ENCODE results near the gene NAV1.
"Not testable (repeated sequence)": the region's sequence is repeated elsewhere in the genome, so short reads cannot be mapped to it uniquely, and the experiment has no call there.

The NAV1 gene

DNA sequence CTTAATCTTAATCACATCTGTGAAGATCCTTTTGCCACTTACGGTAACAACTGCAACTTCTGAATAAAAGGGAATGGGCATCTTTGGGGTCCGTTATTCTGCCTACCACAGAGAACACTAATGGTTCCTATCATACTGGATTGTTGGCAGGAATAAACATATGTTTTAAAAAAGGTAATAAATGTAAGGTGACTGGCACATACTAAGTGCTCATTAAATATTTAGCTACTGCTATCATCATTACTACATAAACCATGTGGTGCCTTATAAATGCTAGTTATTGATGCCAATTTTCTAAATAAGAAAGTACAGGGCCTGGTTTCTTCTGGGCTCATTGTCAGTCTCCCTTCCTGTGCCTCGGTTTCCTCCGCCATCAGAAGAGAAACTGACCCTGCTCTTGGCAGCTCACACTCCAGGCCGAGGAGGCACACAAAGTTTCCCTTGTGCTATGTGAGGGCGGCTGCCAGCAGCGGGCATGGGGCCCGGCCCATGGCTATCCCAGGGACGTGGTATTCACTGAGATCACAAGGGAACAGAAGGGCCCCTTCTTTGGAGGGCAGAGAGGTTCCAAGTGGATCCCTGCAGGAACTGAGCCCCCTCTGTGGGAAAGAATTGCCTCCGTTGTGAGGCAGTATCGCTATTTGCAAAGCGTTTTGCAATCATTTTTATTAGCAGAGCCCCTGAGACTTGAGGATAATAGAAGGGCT lies 26.2 kb downstream of the NAV1 start:
- no peak for DNase-seq (ENCODE audit: low read depth)

DNA sequence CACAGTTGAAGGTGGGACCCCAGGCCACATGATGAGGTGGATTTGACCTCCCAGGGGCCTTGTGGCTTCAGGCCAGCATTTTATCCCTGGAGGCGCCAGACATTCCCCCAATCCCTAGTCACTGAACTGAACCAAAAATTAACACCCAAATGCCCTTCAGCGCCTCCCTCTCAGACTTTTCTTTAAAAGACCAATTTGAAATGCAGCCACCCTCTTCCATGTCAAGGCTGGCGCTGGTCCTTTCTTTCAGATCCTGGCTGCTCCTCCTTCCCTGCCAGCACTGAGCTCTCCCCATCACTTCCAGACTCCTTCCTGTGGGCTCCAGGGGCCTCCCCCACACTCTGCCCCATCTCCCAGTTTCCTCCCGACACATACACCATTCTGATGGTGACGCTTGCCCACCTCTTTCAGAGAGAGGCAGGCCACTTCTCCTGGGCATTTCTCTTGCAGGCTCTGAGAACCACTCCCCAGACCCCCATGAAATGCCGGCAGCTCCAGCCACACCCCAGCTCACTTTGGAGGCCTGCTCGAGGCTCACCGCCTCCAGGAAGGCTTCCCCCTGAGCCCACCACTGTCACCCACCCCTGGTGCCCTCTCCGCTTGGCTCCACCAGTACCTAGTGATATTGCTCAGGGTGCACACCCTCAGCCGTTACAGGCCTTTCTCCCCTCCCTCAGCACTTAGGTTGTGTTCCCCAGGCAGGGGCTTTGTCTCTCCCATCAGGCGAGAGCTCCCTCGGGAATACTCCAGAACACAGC lies 27.0 kb downstream of the NAV1 start:
- DNase-seq (ENCODE audit: low read depth), result no peak

DNA sequence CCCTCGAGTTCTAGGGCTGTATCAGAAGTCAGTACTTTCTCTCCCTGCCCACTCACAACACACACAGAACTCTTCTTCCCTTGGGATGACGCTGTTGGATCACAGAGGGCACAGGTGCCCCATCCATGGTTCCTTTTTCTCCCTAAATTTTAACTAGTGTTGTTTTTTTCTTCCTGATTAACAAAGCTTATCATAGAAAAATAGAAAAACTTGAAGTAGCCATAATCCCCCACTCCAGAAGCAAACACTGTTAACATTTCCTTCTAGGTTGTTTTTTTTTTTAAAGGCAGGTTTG lies 27.5 kb downstream of the NAV1 start:
- no peak for DNase-seq (ENCODE audit: low read depth)

DNA sequence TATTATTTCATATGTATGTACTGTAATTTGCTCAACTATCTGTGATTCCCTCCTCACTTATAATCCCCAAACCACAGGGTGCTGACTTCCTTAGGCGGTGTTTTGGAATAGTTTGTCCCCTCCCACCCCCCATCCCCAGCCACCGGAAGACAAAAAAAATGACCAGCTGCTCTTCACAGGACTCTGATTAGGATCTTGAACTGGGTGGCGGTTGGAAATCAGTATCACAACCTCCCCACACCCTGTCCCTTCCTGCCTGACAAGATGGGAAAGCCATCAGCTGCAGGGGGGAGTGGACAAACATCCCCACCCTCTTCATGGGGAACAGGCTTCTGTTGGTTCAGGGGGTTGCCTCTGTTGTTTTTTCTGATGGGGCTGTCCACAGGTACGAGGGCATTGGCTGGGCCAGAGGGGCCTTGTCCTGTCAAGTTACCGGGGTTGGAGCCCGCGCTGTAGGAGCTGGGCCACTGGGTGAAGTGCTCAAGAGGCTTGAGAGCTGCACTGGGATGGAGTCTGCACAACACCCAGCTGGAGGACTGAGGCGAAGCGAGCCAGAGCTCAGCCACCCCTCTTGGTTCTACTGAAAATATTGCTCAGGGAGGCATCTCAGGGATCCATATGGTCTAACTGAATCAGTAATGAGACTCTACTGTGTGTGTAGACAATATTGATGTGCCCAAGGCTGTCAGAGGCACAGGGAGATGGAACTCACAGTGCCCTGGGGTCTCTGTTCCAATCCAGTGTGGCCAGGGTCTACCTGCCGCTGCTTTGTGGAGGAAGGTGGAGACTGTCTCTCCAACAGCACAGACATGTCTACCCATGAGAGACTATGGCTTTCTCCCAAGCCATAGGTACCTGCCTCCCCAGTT lies 28.2 kb downstream of the NAV1 start:
- no peak for DNase-seq (ENCODE audit: low read depth)

DNA sequence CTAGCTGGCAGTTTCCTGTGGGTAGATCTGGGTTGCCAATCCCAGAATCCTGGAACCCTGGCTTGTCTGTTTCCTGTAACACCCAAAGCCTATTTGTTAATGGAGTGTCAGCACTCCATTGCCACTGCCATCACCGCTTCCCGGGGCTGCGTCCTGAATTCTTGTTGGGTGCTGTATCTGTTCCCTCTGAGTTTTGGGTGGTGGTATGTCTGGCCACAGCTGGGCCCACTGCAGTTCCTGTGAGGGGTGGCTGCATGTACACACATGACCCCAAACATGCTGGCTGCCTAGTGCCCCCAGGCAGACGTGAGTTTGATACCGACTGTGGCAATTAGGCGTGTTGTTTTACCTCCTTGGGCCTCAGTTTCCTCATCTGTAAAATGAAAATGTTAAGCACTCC lies 29.3 kb downstream of the NAV1 start:
- no peak for DNase-seq (ENCODE audit: low read depth)

DNA sequence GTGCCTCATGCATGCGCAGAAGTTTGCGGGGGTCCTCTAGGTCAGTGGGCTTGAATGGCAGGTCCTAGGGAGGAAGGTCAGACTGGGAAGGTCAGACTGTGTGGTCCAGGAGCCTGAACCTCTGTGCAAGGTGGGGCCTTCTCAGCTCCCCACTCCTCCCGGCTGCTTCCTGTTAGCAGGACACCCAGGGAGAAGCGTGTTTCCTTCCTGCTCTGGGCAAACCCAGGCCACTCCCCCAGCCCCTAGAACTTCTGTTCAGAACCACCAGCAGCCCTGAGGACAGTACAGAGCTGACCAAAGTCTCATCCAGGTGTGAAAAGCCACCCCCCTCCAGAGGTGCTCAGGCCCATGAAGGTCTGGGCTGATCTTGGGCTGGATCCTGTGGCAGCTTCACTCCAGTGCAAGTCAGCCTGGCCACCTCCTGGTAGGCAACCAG lies 29.9 kb downstream of the NAV1 start:
- DNase-seq (ENCODE audit: low read depth), result no peak

DNA sequence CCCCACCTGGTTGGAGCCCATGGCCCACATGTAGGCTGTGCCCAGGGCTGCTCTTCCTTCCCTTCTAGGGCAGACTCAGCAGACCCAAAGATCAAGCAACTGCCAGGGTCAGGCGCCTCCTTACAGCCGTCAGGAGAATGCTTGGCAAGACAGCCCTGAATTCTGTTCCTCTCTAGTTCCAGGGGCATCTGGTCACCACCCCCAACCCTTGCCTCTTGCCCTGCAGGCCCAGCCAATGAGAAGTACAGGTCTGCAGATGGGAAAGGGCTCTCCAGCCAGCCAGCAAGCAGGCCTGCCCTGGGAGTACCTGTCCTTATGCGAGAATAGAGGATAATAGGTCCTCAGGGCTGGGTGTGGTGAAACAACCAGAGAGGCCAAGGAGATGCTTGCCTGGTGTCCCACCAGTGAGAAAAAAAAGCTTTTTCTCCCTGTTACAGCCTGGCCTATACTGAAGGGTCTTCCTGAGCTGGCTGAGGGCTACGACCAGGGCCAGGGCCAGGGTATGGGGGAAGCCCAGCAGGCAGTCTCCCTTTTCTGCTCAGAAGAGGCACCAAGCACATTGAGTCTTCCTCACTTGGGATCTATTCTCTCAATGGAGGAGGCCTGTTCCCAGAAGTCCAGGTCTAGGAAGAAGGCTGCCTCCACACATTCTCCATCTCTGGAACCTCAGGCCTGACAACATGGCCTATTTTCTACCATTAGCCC lies 31.4 kb downstream of the NAV1 start:
- no peak for DNase-seq (ENCODE audit: low read depth)

DNA sequence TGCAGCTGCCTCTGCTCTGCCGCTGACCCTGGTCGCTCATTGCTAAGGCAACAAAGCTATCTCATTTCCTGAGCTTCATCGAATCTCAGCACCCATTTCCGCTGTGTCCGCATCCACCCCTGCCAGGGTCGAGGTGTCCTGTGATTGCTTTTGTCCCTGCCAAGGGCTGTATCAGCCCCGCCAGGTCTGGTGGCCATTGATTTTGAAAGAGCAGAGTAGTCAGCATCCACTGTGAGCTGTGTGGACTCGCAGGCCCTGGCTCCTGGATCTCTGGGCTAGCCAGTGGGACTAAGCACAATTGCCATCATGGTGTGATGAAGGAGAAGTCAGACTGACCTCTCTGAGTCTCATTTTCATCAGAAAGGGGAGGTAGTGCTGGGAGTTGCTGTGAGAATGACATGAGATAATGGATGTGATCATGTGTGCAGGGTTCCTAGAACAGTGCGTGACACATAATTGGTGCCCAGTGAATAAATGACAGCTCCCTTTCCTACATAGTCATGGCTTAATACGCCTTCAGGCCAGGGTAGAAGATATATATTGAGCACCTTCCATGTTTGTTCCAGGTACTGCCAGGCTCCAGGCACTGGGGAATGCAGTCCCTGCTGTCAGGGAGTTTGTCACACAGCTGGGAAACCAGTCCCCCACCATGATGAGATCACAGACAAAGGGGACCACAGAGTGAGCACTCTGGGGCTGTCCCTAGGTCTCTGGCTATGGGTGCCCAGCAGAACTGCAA lies 32.1 kb downstream of the NAV1 start:
- DNase-seq (ENCODE audit: low read depth), result no peak

DNA sequence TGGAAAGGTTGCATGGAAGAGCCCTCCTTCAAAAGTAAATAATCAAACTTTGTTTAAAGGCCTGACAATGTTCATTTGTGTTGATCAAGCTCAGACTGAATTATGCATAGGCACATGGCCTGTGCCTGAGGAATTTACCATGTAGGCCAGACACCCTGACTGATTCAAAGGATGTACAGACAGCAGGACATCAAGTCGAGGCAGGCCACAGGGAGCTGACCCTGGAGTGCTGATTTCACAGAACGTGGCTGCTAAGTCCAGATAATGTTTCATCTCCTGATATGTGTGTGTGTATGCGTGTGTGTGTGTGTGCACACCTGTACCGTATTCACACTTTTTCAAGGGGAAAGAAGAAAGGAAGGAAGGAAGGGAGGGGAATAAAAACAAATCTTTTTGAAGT lies 34.1 kb downstream of the NAV1 start:
- DNase-seq (ENCODE audit: low read depth), result no peak

DNA sequence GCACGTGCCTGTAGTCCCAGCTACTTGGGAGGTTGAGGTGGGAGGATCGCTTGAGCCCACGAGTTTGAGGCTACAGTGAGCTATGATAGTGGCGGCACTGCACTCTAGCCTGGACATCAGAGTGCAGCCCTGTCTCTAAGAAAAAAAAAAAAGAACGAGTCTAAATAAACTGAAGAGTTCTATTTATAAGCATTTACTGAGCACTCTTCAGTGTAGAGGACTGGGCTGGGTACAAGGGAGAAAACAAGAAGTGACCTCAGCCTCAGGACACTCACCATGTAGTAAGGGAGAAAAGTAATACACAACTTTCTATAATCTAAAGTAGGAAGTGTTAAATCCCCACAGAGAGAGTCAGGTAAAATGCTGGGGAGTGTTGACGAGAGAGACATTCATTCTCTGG lies 35.0 kb downstream of the NAV1 start:
- no peak for DNase-seq (ENCODE audit: low read depth)

DNA sequence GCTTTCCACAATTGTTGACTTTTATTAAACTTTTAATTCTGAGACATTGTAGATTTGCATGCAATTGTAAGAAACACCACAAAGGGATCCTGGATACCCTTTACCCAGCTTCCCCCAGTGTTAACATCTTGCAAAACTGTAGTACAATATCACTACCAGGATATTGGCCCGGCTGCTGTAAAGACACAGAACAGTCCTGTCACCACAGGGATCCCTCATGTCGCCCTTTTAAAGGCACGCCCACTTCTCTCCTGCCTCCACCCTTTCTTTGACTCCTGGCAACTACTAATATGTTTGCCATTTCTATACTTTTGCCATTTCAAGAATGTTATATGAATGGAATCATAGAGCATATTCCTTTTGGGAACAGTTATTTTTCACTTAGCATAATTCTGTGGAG lies 37.0 kb downstream of the NAV1 start:
- no peak for DNase-seq (ENCODE audit: low read depth)

DNA sequence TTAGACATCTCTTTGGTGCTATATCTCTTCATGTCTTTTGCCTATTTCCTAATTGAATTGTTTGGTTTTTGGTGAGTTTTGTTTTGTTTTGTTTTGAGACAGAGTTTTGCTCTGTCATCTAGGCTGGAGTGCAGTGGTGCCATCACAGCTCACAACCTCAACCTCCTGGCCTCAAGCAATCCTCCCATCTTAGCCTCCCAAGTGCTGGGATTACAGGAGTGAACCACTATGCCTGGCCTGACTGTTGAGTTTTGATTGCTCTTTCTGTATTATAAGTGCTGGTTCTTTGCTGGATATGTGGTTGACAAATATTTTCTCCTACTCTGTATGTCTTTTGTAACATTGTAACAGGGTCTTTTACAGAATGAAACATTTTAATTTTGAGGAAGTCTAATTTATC lies 38.0 kb downstream of the NAV1 start:
- DNase-seq (ENCODE audit: low read depth), result no peak

DNA sequence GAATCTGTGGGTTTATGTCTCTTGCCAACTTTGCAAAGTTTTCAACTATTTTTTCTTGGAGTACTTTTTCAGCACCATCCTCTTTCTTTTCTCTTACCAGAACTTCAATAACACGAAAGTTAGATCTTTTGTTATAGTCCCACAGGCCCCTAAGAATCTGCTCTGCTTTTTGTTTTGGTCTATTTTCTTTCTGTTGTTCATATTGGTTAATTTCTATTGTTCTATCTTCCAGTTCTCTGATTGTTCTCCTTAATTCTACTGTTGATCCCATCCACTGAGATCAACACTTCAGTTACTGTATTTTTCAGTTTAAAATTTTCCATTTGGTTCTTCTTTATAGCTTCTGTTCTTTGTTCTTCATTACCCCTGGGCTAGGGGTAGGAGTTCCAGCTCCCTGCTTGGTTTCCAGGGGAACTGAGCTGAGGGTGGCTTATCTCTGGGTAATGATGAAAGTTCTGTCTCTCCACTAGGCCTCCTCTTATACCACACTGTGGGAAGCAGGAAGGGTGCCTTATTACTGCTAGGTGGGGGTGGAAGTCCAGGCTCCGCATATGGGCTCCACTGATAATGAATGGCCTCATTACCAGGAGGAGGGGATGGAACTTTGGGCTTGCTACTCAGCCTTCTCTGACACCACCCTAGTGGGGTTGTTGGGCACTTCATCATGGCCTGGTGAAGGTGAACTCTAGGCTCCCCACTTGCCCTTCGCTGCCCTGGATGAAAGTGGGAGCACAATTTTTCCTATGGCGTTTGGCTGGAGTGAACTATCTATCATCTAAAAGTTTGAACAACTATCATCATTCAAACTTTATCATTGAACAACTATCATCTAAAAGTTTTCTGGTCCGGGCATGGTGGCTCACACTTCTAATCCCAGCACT lies 39.3 kb downstream of the NAV1 start:
- no peak for DNase-seq (ENCODE audit: low read depth)

DNA sequence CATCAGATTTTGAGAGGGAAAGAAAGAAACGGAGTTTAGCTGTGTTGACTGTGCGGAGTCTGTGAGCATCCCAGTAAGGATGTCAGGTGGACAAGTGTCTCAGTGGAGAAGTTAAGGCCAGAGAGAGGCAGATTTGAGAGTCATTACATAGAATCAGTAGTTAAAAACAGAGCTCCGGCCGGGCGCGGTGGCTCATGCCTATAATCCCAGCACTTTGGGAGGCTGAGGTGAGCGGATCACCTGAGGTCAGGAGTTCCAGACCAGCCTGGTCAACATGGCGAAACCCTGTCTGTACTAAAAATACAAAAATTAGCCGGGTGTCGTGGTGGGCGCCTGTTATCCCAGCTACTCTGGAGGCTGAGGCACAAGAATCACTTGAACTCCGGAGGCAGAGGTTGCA lies 42.4 kb downstream of the NAV1 start:
- DNase-seq (ENCODE audit: low read depth), result not testable (repeated sequence)

DNA sequence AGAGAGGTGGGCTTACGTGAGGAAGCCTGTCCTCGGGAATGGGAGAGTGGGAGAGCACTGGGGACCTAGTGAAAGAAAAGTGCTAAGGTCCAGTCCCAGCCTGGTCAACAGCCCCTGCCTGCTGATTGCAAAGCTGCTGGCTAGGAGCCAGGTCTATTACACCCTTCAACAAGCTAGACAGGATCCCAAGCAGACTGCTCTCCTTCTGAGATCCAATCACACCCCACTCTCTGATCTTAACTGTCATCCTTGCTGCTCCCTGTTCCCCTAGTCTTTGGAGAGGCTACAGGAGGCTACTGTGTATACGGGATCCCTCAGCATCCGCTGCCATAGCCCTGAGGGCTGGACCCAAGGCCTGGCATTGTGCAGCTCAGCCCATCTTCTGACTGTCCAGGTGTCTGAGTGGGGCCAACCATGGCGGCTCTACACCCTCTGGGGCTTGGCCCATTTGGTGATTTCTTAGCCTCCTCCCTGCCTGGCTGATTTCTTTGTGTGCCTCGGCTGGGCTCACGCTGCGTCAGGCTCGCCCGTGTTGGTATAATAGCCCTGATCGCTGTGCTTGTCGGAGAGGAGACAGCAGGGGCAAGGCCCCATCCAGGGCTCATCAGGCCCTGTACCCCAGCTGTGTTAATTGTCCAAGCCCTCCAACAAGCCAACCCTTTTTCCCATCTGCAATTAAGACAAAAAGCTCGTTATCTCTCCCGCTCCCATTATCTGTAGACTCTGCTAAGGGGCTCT lies 43.9 kb downstream of the NAV1 start:
- DNase-seq (ENCODE audit: low read depth), result no peak

DNA sequence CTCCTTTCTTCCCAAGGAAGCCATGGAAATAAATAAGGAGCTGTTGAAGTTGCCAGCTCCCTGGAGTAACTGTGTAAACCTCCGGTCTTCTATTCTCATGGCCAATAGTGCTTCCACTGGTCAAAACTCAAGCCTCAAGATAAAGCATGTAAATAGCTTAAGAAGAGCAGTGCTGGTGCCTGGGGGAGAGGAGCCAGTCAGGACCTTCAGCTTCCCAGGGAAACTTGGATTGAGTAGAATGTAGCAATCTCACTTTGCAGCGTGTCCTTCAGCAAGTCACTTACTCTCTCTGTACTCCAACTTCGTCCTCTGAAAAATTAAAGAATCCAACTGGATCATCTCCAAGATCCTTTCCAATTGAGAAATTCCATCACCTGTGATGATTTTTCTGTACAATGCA lies 44.7 kb downstream of the NAV1 start:
- DNase-seq (ENCODE audit: low read depth), result no peak

DNA sequence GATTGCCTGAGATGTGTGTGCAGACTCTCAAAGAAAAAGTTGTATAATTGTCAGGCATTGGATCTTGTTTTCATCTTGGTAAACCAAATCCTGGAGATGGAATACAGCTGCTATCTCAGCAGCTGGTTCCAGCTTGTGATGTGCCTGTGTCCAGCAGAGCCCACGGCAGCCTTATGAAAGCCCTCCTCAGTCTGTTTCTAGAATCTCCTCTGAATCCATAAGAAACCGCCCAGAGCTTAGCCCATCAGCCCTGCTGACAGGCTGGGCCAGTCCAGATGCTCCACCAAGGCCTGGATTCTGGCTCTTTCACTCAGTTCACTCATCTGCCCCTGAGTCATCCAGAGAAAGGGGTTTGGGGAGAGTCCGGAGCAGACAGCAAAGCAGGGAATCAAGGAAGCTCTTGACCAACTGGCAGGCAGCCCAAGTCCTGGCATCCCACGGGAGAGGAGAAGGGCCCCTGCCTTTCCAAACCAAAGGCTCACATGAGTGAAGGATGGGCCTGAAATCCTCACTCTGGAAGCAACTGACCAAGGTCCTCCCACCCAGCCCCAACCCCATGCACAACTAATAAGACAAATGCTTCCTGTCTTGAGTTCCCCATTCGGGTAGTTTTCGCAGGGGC lies 45.7 kb downstream of the NAV1 start:
- DNase-seq (ENCODE audit: low read depth), result no peak

DNA sequence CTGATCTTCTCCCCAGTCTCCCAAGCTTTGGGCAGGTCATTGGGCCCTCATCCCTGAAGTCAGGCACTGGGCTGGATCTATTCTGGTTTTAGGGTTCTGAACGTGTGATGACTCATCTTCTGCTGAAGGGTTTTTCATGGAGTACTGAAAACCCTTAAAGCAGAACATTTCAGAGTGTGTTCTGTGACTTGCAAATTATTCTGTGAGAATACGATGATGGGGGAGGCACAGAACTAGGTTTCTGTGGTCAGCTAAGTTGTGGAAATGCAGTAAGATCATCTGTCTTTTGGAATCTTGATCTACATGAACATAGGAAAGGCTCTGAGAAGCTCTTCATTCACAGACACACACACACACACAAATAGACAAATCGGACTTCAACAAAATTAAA lies 46.2 kb downstream of the NAV1 start:
- no peak for DNase-seq (ENCODE audit: low read depth)

DNA sequence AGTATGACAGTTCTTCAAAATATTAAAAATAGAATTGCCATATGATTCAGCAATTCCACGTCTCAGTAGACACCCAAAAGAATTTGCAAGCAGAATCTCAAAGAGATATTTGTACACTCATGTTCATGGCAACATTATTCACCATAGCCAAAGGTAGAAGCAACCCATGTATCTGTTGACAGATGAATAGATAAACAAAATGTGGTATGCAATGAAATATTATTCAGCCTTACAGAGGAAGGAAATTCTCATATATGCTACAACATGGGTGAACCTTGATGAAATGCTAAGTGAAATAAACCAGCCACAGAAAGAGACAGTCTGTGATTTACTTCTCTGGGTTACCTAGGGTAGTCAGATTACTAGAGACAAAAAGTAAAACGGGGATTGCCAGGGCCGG lies 47.0 kb downstream of the NAV1 start:
- no peak for DNase-seq (ENCODE audit: low read depth)

DNA sequence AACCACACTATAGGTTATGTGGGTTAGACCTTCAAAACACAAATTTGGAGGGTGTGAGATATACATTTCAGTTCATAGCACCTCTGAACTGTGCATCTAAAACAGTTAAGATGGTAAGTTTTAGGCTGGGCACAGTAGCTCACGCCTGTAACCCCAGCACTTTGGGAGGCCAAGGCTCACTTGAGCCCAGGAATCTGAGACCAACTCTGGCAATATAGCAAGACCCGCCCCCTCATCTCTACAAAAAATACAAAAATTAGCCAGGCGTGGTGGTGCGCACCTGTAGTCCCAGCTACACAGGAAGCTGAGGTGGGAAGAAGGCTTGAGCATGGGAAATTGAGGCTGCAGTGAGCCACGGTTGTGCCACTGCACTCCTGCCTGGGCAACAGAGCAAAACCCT lies 47.9 kb downstream of the NAV1 start:
- no peak for DNase-seq (ENCODE audit: low read depth)

All from stimulated activated CD8-positive, alpha-beta memory T cell treated with anti-CD3 and anti-CD28 coated beads, Interleukin-7, amount 100 ng/mL, for 24 hours (primary cell).